Caco-2 (cell line): ENCODE measurements around the gene TMEM140. TPM values are rescaled to one million over a fixed set of nuclear protein-coding genes. Genes with fewer than 3 reads are reported as not detected.

ENCODE experiments used
- BruUV-seq: library from RNA; stranded (reverse); fragments of 400-500 nt; replicated peaks from 2 replicates; lab custom pipeline; 2021; lab: Mats Ljungman, UMichigan
- CTCF ChIA-PET: fragments of 300-600 bp; sonication (Branson Sonifier 250); formaldehyde crosslinking; loops from one replicate; lab custom pipeline; 2022; ENCODE audit warnings: antibody characterized with exemption; lab: Charles Lee
- POLR2A ChIA-PET: fragments of 300-600 bp; sonication (Branson Sonifier 250); formaldehyde crosslinking; loops from one replicate; lab custom pipeline; 2022; ENCODE audit warnings: antibody characterized with exemption; lab: Charles Lee
- DNase-seq, 2 experiments: peaks; one replicate each; pipeline versions ENCODE4 v3.0.0 to v3.0.0-alpha.2; 2020 to 2022
- H3K27me3 ChIP-seq: replicated peaks from 2 replicates; pipeline ENCODE4 v1.6.0; 2011; ENCODE audit warnings: low read length; ENCODE audit not compliant: control insufficient read depth, insufficient read depth
- H3K36me3 ChIP-seq: 2 replicates; pipeline ENCODE4 v1.5.1; 2011; ENCODE audit warnings: low read length; ENCODE audit not compliant: control insufficient read depth, insufficient read depth
- H3K4me1 ChIP-seq: fragments of 250-450 bp; sonication (Bioruptor Pico); 2 replicates; pipeline ENCODE4 v1.5.1; 2020; ENCODE audit warnings: mild to moderate bottlenecking
- H3K4me3 ChIP-seq: 2 replicates; pipeline ENCODE4 v1.5.1; 2011; ENCODE audit warnings: low read depth, mild to moderate bottlenecking, control low read depth, low read length
- H3K9me3 ChIP-seq: fragments of 250-450 bp; sonication (Bioruptor Pico); 2 replicates; pipeline ENCODE4 v1.5.1; 2020; ENCODE audit warnings: mild to moderate bottlenecking, moderate library complexity
- H3K27ac Mint-ChIP-seq: one replicate; pipeline ENCODE4 v1.8.0; 2022; ENCODE audit warnings: mixed read lengths; ENCODE audit not compliant: unreplicated experiment
- H3K27me3 Mint-ChIP-seq: one replicate; pipeline ENCODE4 v1.8.0; 2022; ENCODE audit warnings: mixed read lengths; ENCODE audit not compliant: insufficient read depth, unreplicated experiment
- H3K36me3 Mint-ChIP-seq: one replicate; pipeline ENCODE4 v1.8.0; 2022; ENCODE audit warnings: mild to moderate bottlenecking, mixed read lengths; ENCODE audit not compliant: insufficient read depth, unreplicated experiment
- H3K4me1 Mint-ChIP-seq: one replicate; pipeline ENCODE4 v1.8.0; 2022; ENCODE audit warnings: low read depth, mixed read lengths; ENCODE audit not compliant: unreplicated experiment
- H3K4me3 Mint-ChIP-seq: one replicate; pipeline ENCODE4 v1.8.0; 2022; ENCODE audit warnings: mild to moderate bottlenecking, moderate library complexity, mixed read lengths; ENCODE audit not compliant: unreplicated experiment
- H3K9me3 Mint-ChIP-seq: one replicate; pipeline ENCODE4 v1.8.0; 2022; ENCODE audit warnings: mixed read lengths; ENCODE audit not compliant: unreplicated experiment
- CTCF ChIP-seq, 2 experiments: fragments of 200-600 bp in 1 of 2; IDR thresholded peaks; 1 replicate in 1 of 2; 2 replicates in 1 of 2; pipeline versions ENCODE4 v1.5.1 to v1.8.0; 2011 to 2022; ENCODE audit warnings: antibody characterized with exemption in 1 of 2, control low read depth in 1 of 2, inconsistent platforms in 1 of 2, low read depth in 1 of 2, low read length in 1 of 2, mild to moderate bottlenecking in 1 of 2, moderate library complexity in 1 of 2; ENCODE audit not compliant: insufficient read depth in 1 of 2, severe bottlenecking in 1 of 2, unreplicated experiment in 1 of 2
- intact Hi-C: fragments of 100-400 bp; cut with micrococcal nuclease; formaldehyde crosslinking; loops from one replicate; pipeline ENCODE4 v1.10.0; 2022; ENCODE audit not compliant: unreplicated experiment
- total RNA-seq: library from RNA; stranded (reverse); gene quantifications from 2 replicates; pipeline ENCODE4 v1.2.3, GENCODE V29; 2022

The TMEM140 gene
- total RNA-seq, 1 experiment from 2014 or later = 6.1 TPM

DNA sequence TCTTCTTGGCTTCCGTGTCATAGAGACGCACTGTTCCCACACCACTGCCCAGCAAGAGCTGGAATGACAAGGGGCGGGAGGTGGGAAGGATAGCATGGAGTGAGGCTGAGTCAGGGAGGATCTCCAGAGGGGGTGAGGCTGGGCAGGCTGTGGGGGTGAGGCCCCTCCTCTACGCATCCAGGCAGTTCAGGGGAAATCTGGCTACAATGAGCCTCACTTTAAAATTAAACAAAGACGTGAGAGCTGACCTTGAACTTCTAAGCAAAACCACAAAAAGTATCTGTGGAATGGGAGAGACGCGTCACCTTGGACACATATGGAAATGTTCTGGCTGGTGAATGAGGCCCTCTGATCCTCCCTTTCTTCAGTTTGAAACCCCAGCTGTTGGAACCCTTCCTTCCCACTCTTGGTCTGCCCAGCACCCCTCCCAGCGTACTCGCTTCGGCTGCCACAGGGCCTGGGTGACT is 45.8 kb downstream of the TMEM140 start:
- Histone ChIP-seq H3K36me3 (peaks cover 2% of the 10 kb centered on the region; the same call in 1 of the 2 replicates), H3K27me3 (no peaks in the 10 kb centered on the region), H3K9me3 (no peaks in the 10 kb centered on the region), H3K4me1 (no peaks in the 10 kb centered on the region), H3K4me3 (no peak overlapping the region)
- no TSS peak for BruUV-seq
- no peaks in the 10 kb centered on the region for H3K4me1 Mint-ChIP-seq
- TF ChIP-seq CTCF (IDR thresholded peaks at IDR 0.05; ENCODE audit: insufficient read depth in 1 of 2, low read depth in 1 of 2, low read length in 1 of 2, severe bottlenecking in 1 of 2, unreplicated experiment in 1 of 2) = no peak
- CTCF ChIA-PET = no interaction called here
- intact Hi-C loops = no loop called here
- H3K27me3 Mint-ChIP-seq = no peaks in the 10 kb centered on the region
- no peak overlapping the region for H3K4me3 Mint-ChIP-seq
- POLR2A ChIA-PET = no interaction called here
- H3K36me3 Mint-ChIP-seq = no peaks in the 10 kb centered on the region
- H3K9me3 Mint-ChIP-seq = no peaks in the 10 kb centered on the region
- H3K27ac Mint-ChIP-seq = no peak overlapping the region
- DNase-seq = no peak

DNA sequence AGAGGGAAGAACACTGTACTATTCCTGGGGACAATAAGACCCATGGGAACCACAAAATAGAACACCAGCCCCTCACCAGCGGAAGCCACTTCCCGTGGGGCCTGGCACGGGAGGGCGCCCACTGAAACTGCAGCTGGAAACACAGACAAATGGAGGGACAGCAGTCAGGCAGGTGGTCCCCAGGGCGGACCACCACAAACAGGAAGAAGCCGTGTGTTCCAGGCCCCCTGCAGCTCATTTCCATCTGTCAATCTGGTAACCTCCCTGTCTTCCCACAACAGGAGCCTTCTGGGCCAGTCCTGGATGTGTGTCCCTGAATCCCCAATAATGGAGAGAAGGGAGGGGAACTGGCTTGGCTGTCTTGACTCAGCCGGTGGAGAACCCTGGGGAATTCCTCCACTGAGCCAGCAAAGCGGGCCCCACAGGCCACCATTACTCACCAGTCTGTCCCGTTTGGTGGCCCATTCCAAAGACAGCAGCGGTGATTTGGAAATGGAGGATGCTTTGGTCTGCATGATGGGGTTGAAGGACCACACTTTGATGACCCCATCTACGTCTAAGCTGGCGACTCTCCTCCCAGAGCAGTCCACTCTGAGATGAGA is 46.7 kb downstream of the TMEM140 start:
- H3K27ac Mint-ChIP-seq = no peak overlapping the region
- no peaks in the 10 kb centered on the region for H3K9me3 Mint-ChIP-seq
- CTCF ChIA-PET = no interaction called here
- Histone ChIP-seq H3K4me1 (peaks cover 7% of the 10 kb centered on the region), H3K4me3 (no peak overlapping the region), H3K9me3 (no peaks in the 10 kb centered on the region), H3K27me3 (no peaks in the 10 kb centered on the region), H3K36me3 (no peaks in the 10 kb centered on the region)
- no peaks in the 10 kb centered on the region for H3K27me3 Mint-ChIP-seq
- POLR2A ChIA-PET = no interaction called here
- intact Hi-C loops = no loop called here
- no peak overlapping the region for H3K4me3 Mint-ChIP-seq
- DNase-seq = no peak
- peaks cover 4% of the 10 kb centered on the region for H3K4me1 Mint-ChIP-seq
- BruUV-seq = no TSS peak
- no peak for TF ChIP-seq CTCF (IDR thresholded peaks at IDR 0.05; ENCODE audit: insufficient read depth in 1 of 2, low read depth in 1 of 2, low read length in 1 of 2, severe bottlenecking in 1 of 2, unreplicated experiment in 1 of 2)
- H3K36me3 Mint-ChIP-seq = no peaks in the 10 kb centered on the region

- Mint-ChIP-seq H3K9me3 (no peaks in the 10 kb centered on the region), H3K4me3 (no peak overlapping the region), H3K36me3 (no peaks in the 10 kb centered on the region), H3K4me1 (peaks cover 8% of the 10 kb centered on the region), H3K27ac (no peak overlapping the region), H3K27me3 (no peaks in the 10 kb centered on the region)
- POLR2A ChIA-PET = no interaction called here
- Histone ChIP-seq H3K27me3 (no peaks in the 10 kb centered on the region), H3K9me3 (no peaks in the 10 kb centered on the region), H3K36me3 (no peaks in the 10 kb centered on the region), H3K4me1 (peaks cover 12% of the 10 kb centered on the region), H3K4me3 (no peak overlapping the region)
- CTCF ChIA-PET = no interaction called here
- no TSS peak for BruUV-seq
- intact Hi-C loops = no loop called here
- no peak for TF ChIP-seq CTCF (IDR thresholded peaks at IDR 0.05; ENCODE audit: insufficient read depth in 1 of 2, low read depth in 1 of 2, low read length in 1 of 2, severe bottlenecking in 1 of 2, unreplicated experiment in 1 of 2)
- no peak for DNase-seq
These were observed 47.3 kb downstream of the TMEM140 start for GRCh38 chr7:135195156-135195555.
